A673 (cell line): ENCODE data around the gene EXOSC2.

ENCODE experiments used
- CTCF ChIP-seq: fragments of 300-800, 200-600 bp; sonication (generic); conservative IDR thresholded peaks from 2 replicates; pipeline ENCODE4 v1.5.1; 2017; ENCODE audit warnings: low read depth, mild to moderate bottlenecking, antibody characterized with exemption, low read length, moderate library complexity, mixed read lengths
- EZH2 ChIP-seq: fragments of 200-600 bp; sonication (generic); IDR thresholded peaks from 2 replicates; pipeline ENCODE4 v1.6.1; 2017; ENCODE audit warnings: borderline replicate concordance, low read depth, mild to moderate bottlenecking, mixed read lengths, antibody characterized with exemption, low read length; ENCODE audit not compliant: poor library complexity, severe bottlenecking

DNA sequence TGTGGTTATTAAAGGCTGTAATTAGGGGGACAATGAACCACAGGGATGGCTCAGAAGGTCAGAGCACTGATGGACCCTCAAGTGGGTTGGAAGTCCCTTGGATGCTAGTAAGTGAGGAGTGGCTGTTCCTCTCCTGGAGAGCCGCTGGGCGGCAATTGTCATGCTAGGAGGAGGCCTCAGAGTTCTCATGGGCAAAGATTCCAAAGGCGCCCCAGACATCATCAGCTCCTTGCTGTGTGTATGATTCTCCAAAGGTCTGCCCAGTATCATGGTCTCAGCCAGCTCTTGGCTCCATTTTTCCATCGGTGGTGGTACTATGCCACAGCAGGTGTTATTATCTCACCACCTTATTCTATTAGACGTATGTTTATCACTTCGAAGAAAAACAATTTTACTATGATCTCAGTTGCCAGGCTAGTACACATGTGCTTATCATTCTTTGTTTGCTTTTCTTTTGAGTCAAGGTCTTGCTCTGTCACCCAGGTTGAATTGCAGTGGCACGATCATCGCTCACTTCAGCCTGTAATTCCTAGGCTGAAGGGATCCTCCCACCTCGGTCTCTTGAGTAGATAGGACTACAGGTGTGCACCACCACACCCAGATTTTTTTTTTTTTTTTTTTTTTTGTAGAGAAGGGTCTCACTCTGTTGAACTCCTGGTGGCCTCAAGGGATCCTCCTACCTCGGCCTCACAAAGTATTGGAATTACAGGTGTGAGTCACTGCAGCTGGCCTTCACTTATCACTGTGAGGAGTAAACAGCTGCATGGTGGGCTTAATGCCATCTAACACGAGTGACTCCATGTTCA is 46.8 kb downstream of the EXOSC2 start:
- TF ChIP-seq CTCF (no peak), EZH2 (no peak)
